Inflammatory macrophage (primary cell): ENCODE results near the gene NOL9.
A peak's percentile ranks its signal among the peaks of the same experiment; 100 is the strongest.

ENCODE experiments used
- DNase-seq, 2 donors: peaks; one replicate each; pipeline ENCODE4 v3.0.0-alpha.2; 2020 to 2022

The NOL9 gene

DNA sequence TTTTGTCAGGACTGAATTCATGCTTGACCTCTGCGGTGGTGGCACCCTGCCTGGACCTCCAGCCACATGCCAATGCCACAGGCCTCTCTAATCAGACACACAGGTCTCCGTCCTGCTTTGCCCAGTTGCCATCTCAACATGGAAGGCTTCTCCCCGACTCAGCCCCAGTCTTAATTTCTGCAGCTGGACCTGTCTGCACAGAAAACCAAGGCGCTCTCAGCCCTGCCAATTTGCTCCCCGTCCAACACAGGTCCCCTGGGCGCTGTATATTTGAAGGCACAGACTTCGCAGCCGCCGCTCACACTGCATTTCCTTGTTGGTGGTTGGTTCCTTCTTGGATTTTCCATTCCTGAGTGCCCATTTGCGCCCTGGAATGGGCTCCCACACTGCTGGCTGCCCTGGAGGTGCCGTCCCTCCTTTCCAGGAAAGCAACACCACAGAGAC lies 34.8 kb downstream of the NOL9 start:
- no peak for DNase-seq

DNA sequence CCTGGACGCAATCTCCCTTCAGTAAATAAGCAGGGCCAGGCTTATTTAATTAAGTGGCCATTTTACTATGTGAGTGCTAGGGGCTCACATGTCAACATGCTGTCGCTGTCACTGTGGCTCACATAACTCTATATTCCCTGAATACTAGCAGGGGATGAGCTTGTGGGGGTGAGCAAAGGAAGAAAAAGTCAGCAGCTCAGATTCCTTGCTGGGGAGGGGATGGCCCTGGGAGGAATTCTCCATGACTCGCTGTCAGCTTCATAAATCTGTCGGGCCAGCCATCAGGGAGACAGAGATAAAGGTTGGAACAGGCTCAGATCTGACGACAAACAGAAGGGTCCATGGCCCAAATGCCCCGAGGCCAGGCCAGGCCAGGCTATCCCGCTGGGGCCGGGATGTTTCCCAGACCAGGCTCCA lies 36.9 kb downstream of the NOL9 start:
- no peak for DNase-seq

DNA sequence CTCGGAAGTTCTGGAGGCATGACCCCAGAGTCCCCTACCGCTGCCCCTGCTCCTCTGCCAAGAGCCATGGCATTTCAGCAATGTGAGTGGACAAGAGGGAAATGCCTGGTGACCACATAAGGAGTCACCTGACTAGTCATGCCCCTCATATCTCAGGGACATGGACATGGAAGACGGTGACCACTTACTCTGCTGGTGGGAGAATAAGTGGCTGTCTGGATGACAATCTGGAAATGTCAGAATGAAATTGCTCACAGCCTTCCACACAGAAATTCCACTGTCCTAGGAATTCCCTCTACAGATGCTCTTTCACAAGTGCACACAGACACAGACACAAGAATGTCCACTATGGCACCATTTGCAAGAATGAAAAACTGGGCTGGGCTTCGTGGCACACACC lies 38.5 kb downstream of the NOL9 start:
- DNase-seq: no peak

DNA sequence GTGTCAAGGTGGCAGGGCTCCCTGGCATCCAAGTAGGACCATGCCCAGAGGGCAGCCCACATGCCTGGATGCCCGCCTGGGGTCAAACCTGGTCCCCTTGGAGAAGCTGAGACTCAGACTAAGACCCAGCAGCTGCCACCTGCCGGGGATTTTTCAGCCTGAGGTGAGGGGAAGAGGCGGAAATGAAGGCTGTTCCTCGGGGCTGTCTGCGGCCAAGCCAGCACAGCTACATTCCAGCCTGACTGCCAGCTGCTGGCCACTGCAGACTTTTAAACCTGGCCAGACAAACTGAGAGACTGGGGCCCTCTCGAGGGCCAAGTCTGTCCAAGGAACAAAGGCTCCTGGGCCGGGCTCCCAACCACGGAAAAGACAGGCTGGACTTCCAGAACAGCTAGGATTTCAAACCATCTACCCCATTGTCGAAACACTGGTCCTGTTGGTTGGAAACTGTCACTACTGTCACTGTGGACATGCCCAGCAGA lies 41.0 kb downstream of the NOL9 start:
- no peak for DNase-seq

DNA sequence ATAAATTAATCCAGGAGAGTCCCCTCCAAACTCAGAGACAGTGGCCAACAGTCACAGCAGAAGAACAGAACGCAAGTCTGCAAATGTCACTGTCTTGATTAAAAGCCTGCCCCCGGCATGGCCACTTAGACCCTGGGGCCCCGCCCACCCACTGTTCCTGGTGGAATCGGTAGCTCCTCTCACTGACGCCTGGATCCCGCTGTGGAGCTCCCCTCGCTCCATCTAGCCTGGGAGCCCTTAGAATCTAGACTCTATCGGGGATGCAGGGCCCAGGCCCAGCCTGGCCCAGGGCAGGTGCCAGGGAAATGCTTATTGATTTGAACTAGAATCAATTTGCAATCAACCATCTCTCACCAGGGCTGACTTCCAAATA lies 41.4 kb downstream of the NOL9 start:
- DNase-seq: no peak

DNA sequence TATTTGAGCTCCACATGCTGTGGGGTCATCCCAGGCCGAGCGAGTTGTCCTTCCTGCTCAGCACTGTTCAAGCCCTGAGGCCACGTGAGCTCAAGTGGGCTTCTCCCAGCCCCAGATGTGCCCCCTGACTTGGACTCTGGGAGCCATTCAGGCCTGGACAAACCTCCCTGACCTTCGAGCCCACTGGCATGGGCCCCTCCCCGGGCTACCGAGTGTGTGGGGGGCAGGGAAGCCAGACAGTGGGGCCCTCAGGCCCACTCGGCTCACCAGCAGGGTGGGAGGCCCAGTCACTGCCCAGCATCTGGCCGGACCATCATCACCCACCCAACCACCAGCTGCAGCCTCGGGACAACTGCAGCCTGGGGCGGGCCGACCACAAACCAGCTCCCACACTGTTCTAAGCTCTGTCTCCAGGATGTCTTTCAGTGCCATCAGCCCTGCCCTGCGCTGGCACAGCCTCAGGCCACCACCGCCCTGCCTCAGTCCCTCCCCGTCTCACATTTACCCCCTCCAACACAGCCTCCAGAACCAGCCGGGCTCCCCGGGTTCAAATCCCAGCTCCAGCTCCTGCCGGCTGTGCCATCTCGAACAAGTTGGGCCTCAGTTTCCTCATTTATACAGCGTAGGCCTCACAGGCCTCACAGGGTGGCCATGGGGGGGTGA lies 41.9 kb downstream of the NOL9 start:
- no peak for DNase-seq

DNA sequence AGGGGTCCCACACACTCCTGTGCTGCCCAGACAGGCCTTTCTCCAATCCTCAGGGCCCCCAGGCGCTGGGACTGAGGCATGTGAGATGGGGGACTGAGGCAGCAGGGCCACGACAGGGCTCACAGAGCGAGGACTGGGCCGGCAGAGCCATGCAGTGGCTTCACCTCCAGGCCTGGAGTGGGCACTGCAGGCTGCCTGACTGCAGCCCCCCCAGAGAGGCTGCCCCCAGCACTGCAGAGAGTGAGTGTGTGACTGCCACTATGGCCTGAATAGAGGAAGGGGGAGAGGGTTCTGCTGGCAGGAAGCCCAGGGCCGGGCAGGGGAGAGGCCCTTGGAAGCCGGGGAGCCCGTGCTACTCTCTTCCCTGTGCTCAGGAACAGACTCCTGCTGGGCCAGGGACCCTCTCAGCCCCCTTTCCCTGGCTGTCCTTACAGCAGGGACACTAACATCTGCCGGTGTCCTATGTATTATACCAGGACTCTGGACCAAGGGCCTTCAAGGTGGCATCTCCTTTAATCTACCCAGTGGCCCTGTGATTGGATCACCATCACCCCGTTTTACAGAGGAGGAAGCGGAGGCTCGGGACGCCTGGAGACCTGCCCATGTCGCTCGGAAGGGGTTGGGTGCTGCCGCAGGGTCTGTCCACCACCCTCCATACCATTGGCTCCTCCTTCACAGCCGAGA lies 42.6 kb downstream of the NOL9 start:
- no peak for DNase-seq

DNA sequence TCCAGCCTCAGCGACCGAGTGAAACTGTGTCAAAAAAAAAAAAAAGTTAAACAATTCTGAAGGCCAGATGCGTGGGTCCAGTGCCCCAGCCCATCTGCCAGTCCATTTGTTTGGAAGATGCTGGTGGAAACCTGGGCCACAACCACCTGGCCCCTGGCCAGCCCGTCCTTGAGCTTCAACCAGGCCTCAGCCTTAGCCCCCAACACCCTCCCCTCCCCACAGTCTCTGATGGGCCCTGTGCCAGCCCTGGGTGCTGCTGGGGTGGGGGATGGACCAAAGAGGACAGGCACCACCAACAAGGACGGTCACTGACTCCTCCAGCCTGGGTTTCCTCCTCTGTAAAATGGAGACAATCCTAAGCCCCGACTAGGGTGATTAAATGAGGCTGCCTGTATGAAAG lies 43.3 kb downstream of the NOL9 start:
- no peak for DNase-seq

DNA sequence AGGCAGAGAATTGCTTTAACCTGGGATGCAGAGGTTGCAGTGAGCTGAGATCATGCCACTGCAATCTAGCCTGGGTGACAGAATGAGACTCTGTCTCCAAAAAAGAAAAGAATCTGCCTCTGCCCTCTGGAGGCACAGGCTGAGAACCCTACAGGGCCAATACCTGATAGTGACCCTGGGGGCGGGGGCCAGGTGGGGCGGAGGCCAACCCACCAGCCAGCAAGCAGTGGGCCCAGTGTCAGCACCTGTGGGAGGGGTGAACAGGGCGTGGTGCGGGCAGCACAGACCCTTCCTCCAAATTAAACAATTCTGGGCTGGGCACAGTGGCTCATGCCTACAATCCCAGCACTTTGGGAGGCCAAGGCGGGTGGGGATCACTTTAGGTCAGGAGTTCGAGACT lies 43.8 kb downstream of the NOL9 start:
- no peak for DNase-seq

DNA sequence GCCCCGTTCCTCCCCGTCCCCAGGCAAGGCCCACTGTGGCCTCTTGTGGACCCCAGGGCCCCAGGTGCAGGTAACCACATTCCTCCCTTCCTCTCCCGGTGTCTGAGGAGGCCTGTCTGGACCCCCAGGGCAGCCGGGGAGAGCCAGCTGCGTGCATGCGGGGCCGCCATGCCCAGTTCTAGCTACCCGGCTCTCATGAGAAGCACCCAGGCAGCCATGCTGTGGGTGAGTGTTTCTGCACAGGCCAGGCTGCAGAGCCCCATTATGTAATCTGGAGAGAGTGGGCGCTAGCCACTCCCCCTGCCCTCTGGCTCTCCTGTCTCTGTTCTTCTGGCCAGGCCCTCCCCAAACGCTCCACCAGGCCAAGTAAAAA lies 44.4 kb downstream of the NOL9 start:
- DNase-seq: peak; percentile 87 to 94

DNA sequence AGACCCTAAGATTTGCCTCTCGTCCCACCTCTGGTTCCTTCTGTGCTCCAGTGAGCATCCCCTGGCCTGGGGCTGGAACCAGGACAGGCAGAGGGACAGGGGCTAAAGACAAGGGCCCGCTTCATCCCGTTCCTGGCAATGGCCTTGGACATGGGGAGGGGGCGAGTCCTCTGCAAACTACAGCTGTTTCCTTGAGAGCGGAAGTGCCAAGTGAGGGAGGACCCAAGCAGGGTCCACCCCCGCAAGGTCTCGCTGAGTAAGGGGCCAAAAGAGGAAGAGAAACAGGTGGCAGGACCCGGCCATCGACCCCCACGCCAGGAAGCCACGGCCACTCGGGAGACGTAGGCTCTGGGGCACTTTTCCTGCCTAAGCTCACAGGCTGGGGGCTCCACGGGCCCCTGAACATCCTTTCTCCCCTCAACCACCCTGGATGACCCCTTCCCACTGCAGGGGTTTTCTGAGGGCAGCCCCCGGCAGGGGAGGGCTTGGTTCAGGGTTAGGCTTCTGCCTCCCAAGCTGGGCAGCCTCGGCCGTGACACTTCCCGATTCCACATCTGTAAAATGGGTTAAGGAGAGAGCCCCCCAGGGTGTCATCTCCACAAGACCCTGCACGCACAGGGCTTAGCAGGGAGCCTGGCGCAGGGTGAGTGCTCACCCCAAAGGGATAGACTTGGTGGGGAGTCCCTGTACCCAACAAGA lies 44.9 kb downstream of the NOL9 start:
- DNase-seq: peak; percentile 12 to 61

DNA sequence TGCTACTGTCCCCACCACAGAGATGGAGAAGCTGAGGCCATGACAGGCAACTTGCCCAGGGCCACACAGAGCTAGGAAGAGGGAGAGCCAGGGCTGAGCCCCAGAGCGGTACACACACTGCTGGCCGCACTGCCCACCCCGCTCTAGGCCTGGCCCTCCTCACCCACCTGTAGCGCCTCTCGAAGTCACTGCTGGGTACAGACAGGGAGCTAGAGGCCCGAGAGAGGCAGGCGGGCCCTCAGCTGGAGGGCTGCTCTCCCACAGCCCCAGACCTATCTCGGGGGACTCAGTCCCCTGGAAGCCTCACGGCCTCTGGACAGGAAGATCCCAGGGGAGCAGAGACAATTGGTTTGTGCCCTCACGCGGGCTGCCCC lies 45.5 kb downstream of the NOL9 start:
- DNase-seq: no peak

DNA sequence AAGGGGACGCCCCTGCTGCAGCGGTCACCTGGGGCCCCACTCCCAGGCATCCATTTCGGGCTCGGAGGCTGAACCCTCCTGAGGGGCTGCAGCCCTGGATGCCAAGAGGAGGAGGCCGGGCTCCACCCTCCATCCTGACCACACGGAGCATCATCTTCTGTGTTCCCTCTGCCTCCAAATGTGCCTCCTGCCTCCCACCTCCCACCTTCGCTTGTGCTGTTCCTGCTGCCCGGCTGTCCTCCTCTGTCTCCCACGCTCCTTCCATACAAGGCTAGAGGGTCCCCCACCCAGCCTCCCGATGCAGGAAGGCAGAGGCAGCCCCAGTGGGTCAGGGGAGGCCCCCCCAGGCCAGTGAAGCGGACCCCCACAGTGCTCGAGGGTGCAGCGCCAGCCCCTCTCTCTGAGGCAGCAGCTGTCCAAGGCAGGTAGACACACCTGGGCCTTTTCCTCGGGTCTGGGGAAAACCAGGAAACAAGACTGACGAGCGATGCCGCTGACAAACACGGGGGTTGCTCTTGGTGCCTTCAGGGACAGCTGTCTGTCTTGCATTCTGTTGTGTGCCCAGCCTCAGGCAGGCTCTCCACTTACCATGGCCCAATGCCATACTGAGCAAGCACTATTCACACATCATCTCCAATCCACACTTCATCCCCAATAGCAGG lies 46.0 kb downstream of the NOL9 start:
- DNase-seq: no peak

DNA sequence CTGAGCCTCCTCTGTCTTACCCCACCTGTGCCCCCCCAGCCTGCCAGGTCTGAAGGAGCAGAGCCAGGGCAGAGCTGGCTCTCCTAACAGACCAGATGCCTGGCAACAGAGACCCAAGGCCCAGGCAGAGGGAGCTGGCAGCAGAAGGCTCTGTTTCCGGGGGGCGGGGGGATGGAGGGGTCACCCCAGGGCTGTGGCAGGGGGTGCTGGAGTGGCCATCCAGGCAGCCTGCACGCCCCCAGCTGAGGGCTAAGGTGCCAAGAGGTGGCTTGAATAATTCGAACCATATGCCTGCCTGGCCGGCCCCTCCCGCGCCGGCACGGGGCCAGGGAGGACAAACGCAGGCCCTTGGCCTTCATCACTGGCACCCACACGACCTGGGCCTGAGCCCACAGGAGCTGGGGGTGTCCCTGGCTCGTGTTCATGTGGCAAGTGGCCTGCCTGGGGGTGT lies 46.8 kb downstream of the NOL9 start:
- no peak for DNase-seq

DNA sequence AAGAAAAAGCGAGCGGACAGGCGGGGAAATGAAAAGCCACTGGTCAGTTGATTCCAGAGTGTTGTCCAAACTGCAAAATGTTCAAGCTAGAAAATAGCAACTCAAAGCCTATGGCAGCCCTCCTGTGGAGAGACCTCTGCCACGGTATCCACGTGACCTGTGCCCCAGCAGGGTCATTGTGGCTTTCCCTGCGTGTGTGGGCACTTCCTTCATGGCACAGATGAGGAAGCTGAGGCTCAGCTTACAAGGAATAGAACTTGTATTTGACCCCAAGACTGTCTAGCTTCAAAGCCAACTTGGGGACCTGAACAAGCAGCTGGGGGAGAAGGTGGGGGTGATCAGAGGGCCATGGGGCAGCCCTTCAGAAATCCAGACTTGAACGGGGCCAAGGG lies 47.3 kb downstream of the NOL9 start:
- DNase-seq: peak; percentile 72 to 87

DNA sequence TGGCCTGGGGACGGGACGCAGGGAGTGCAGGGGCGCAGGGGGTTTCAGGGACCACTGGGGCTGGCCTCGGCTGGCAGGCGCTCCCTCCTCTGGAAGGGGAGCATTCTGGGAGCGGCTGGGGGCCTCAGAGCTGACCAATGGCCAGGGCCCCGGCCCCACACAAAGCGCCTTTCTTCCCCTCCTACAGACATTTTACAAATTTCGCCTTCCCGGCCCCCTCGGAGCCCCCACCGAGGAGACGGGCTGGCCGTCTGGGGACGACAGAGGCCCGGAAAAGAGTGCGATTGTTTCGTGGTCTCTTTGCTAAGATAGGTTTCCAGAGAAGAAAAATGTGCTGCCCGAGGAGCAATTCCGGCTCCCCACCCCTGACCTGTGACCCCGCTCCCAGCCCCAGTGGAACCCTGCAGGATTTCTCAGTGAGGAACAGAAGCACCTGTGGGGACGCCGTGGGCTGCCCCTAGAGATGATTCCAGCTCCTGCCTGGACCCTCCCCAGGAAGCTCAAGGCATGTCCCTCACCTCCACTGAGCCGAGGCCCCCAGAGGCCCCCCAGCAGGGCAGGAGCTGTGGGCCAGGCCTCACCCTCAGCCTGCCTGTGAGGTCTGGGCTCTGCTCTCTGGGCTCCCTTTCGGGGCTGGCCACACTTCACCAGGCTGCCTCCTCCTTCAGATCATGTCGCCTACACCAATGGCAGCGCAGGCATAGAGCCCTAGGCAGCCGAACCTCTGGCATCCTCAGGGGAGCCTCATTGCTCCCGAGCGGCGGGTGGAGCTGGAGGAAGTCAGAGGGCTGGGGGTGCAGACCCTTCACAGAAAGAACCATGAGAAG lies 47.9 kb downstream of the NOL9 start:
- DNase-seq: no peak

DNA sequence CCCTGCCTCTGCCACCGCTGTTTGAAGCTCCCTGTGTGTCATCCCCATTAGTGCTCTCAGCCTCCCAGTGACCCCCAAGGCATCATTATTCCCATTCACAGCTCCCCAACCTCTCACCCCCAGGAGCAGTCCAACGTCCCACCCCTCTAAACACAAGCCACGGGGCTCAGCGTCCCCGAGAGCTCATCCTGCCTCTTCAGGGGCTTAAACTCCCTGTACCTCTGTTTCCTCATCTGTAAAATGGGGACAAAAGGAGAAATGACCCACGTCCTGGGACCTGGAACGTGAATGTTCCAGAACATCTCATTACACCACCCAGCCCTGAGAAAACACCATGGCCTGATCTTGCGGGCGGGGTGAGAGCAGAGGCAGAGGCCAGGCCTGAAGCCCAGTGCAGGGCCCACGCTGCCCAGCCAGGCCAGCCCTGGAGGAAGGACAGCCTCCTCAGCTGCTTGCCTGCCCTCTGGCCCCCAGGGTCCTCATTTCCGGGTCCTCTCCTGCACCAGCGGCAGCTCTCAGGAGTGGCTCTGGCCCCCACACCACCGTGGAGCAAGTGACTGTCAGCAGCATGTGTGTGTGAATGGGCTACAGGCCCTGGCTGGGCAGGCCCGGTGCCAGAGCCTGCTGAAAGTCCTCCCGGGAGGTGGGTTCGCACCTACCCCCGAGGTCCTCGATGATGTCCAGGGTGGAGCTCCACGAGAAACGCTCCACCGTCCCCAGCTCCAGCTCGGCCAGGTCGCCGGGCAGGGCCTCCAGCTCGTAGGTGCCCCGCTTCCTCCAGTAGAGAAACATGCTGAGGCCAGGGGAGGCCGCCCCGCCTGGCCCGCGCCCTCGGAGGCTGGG lies 48.7 kb downstream of the NOL9 start:
- no peak for DNase-seq

DNA sequence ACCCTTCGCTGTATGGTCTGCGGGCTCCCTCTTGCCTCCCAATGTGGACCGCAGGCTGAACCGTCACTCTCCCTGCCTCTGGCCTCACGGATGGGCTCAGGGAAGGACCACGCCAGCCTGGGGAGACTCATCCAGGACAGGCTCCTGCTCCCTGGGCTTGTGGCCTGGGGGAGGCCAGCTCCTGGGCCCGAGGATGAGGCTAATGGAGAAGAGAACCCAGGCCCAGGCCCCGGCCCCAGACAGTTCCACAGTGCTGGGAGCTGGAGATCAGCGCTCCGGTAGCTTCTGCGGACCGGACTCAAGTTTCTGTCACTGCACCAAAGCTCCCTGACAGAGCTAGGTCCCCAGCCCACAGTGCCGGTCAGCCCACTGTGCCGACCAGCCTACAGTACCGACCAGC lies 49.4 kb downstream of the NOL9 start:
- no peak for DNase-seq

DNA sequence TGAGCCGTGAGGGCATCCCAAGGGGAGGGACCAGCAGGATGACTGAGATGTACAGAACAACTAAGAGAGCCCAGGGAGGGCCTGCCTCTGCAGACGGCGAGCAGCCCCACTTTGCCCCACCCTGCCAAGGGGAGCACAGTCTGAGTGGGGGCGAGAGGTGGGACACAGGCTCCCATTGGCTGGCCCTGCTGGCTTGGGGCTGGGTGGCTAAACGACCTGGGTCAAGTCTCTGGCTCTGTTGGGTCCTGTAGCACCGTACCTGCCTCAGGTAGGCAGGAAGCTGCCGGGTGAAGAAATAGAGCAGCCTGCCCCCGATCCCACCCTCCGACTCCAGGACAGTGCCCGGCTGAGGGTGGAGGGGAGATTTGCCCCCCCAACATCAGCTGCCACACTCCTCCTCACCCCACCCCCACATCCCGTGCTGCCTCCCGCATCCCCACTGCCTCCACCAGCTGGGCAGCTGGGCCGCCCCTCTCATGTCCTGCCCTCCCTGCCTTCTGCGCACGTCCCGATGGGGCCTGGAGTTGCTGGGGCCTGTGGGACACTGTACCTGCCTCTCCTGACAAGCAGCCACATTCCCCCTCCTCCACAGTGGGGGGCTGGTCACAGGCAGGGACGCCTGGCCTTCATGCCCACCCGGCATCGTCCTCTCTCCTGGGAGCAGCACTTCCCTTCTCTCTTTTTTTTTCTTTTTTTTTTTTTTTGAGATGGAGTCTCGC lies 50.3 kb downstream of the NOL9 start:
- no peak for DNase-seq

DNA sequence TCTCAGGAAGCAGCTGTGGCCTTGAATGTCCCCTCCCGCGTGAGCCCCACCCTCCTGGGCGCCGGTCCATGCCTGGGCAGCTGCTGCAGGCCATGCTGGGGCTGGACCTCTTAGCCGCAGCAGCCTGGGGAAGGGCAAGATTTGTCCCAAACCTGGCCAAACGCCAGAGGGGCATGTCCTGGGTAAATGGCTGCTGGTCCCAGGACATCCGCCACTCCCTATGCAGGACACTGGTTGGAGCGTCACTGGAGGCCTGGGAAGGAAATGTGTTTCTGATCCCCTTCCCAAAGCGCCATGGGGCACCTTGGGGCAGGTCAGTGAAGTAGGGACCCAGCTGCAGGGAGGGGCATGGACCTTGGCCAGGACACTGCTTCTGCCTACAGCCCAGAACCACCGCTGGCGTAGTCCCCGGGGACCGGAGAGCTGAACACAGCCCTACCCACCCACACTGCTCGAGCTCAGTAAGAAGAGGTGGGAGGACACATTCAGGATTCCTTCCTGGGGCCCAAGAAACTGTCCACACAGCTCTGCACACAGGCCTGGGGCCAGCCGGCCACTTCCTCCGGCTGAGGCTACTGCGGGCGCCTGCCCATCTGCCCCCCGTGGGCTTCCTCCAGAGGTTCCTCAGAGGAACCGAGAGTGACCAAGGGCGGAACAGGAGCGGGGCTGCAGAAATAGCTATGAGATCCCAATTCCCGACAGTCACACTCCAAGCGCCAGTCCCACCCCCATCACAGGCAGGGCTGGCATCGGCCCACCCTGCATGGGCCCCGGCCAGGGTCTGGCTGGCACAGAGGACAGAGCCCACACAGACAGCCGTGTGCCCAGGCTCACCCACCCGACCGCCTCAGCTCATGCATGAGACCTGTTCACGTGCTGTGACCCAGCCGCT lies 52.1 kb downstream of the NOL9 start:
- DNase-seq: peak; percentile 81 to 94
